Neuronal stem cell (in vitro differentiated cells): ENCODE measurements around the gene XYLT1.

Experiments used
- DNase-seq: peaks from one replicate; pipeline ENCODE4 v3.0.0-alpha.2; 2013; ENCODE audit warnings: low spot score
- H2AFZ ChIP-seq: one replicate; pipeline ENCODE4 v1.6.1; 2013; ENCODE audit warnings: mild to moderate bottlenecking, low read length, inconsistent platforms
- H2AK5ac ChIP-seq: 2 replicates; pipeline ENCODE4 v1.6.1; 2013; ENCODE audit warnings: low read depth, mild to moderate bottlenecking, inconsistent platforms, low read length, moderate library complexity, mixed read lengths
- H2BK120ac ChIP-seq: 2 replicates; pipeline ENCODE4 v1.6.1; 2013; ENCODE audit warnings: low read depth, mild to moderate bottlenecking, inconsistent platforms, low read length, moderate library complexity, mixed read lengths
- H2BK12ac ChIP-seq: one replicate; pipeline ENCODE4 v1.6.1; 2013; ENCODE audit warnings: low read length, inconsistent platforms
- H2BK15ac ChIP-seq: 2 replicates; pipeline ENCODE4 v1.6.1; 2013; ENCODE audit warnings: mild to moderate bottlenecking, low read length, inconsistent platforms, mixed read lengths
- H2BK5ac ChIP-seq: one replicate; pipeline ENCODE4 v1.6.1; 2013; ENCODE audit warnings: inconsistent platforms, mild to moderate bottlenecking, low read length, moderate library complexity
- H3K14ac ChIP-seq: one replicate; pipeline ENCODE4 v1.6.1; 2013; ENCODE audit warnings: low read length, inconsistent platforms
- H3K18ac ChIP-seq: 2 replicates; pipeline ENCODE4 v1.6.1; 2013; ENCODE audit warnings: low read length, inconsistent platforms
- H3K23ac ChIP-seq: 2 replicates; pipeline ENCODE4 v1.6.1; 2013; ENCODE audit warnings: low read depth, mild to moderate bottlenecking, mixed read lengths, low read length, inconsistent platforms; ENCODE audit not compliant: poor library complexity
- H3K27ac ChIP-seq: replicated peaks from 3 replicates; pipeline ENCODE4 v1.5.1; 2013; ENCODE audit warnings: low read length, inconsistent platforms
- H3K27me3 ChIP-seq, 3 experiments: 2 replicates each; pipeline ENCODE4 v1.6.1; 2013; ENCODE audit warnings: low read length in 3 of 3, mild to moderate bottlenecking in 2 of 3, inconsistent platforms in 1 of 3, low read depth in 1 of 3, mixed read lengths in 1 of 3, moderate library complexity in 1 of 3; ENCODE audit not compliant: control insufficient read depth in 3 of 3, insufficient read depth in 3 of 3
- H3K36me3 ChIP-seq, 2 donors: replicated peaks in 1 of 2; 2 replicates each; pipeline ENCODE4 v1.6.1; 2013; ENCODE audit warnings: low read length in 2 of 2; ENCODE audit not compliant: control insufficient read depth in 2 of 2, insufficient read depth in 2 of 2
- H3K4ac ChIP-seq: 2 replicates; pipeline ENCODE4 v1.6.1; 2013; ENCODE audit warnings: inconsistent platforms, mild to moderate bottlenecking, low read length, moderate library complexity
- H3K4me1 ChIP-seq, 2 donors: 1 replicate in 1 of 2; 2 replicates in 1 of 2; pipeline ENCODE4 v1.6.1; 2013; ENCODE audit warnings: low read length in 2 of 2, low read depth in 1 of 2; ENCODE audit not compliant: control insufficient read depth in 2 of 2, insufficient read depth in 1 of 2
- H3K4me2 ChIP-seq: one replicate; pipeline ENCODE4 v1.6.1; 2013; ENCODE audit warnings: mild to moderate bottlenecking, low read length, inconsistent platforms; ENCODE audit not compliant: insufficient read depth, poor library complexity, severe bottlenecking
- H3K4me3 ChIP-seq, 2 donors: 2 replicates each; pipeline ENCODE4 v1.5.1; 2013; ENCODE audit warnings: low read length in 2 of 2, mild to moderate bottlenecking in 2 of 2, inconsistent platforms in 1 of 2, moderate library complexity in 1 of 2
- H3K79me1 ChIP-seq: one replicate; pipeline ENCODE4 v1.6.1; 2013; ENCODE audit warnings: low read depth, mild to moderate bottlenecking, inconsistent platforms, low read length, moderate library complexity
- H3K9ac ChIP-seq: one replicate; pipeline ENCODE4 v1.6.1; 2013; ENCODE audit warnings: mild to moderate bottlenecking, low read depth, low read length, inconsistent platforms; ENCODE audit not compliant: poor library complexity
- H3K9me3 ChIP-seq, 2 donors: replicated peaks in 1 of 2; 2 replicates each; pipeline versions ENCODE3 to v1.6.1; 2013; ENCODE audit warnings: low read length in 2 of 2, mild to moderate bottlenecking in 2 of 2, inconsistent platforms in 1 of 2, low read depth in 1 of 2, mixed read lengths in 1 of 2, moderate library complexity in 1 of 2; ENCODE audit not compliant: control insufficient read depth in 2 of 2, insufficient read depth in 1 of 2
- H4K8ac ChIP-seq: one replicate; pipeline ENCODE4 v1.6.1; 2013; ENCODE audit warnings: low read depth, mild to moderate bottlenecking, inconsistent platforms, low read length, moderate library complexity
- H4K91ac ChIP-seq: one replicate; pipeline ENCODE4 v1.6.1; 2013; ENCODE audit warnings: low read length, low read depth, mild to moderate bottlenecking, inconsistent platforms; ENCODE audit not compliant: poor library complexity
- WGBS, 2 donors: extraction: QIAGEN DNeasy Blood & Tissue Kit; methylation state at CpG; one replicate each; pipeline ENCODE4 v1.1.7; 2013; ENCODE audit warnings: missing lambda C conversion rate in 2 of 2, mixed read lengths in 1 of 2; ENCODE audit not compliant: insufficient read length in 2 of 2, insufficient replicate concordance in 1 of 2; ENCODE audit errors: extremely low coverage in 2 of 2; 5-methylcytosine and 5-hydroxymethylcytosine counted together

Gene XYLT1

GRCh38 chr16:17362946-17363345, 107.8 kb downstream of the XYLT1 start:
- H2BK5ac ChIP-seq, result no peak overlapping the region
- no peak overlapping the region for H4K8ac ChIP-seq
- H2BK15ac ChIP-seq, result no peak overlapping the region
- peaks cover 24 to 29% of the 10 kb centered on the region in 2 donors for H3K4me1 ChIP-seq
- no peak overlapping the region for H2BK120ac ChIP-seq
- no CpG with 5 or more reads among the region's 4 CpGs for WGBS, 2 donors
- H2BK12ac ChIP-seq, result no peak overlapping the region
- no peaks in the 10 kb centered on the region for H3K27me3 ChIP-seq
- H2AK5ac ChIP-seq, result no peak overlapping the region
- no peak overlapping the region for H3K4me3 ChIP-seq
- H3K4me2 ChIP-seq, result no peak overlapping the region
- no peak overlapping the region for H3K27ac ChIP-seq
- no peak overlapping the region for H3K23ac ChIP-seq
- no peak overlapping the region for H3K18ac ChIP-seq
- H3K36me3 ChIP-seq, result no peaks in the 10 kb centered on the region
- no peaks in the 10 kb centered on the region for H3K9me3 ChIP-seq
- no peak overlapping the region for H3K4ac ChIP-seq
- no peak for DNase-seq
- H3K9ac ChIP-seq, result no peak overlapping the region
- H2AFZ ChIP-seq, result no peak overlapping the region
- no peaks in the 10 kb centered on the region for H3K79me1 ChIP-seq
- H4K91ac ChIP-seq, result no peak overlapping the region
- H3K14ac ChIP-seq, result no peak overlapping the region

- H3K18ac ChIP-seq, result no peak overlapping the region
- no peak overlapping the region for H4K8ac ChIP-seq
- WGBS, 2 donors, result no CpG with 5 or more reads among the region's 5 CpGs
- no peak for DNase-seq
- H3K27me3 ChIP-seq, result no peaks in the 10 kb centered on the region
- H2AFZ ChIP-seq, result no peak overlapping the region
- H3K36me3 ChIP-seq, result no peaks in the 10 kb centered on the region
- H3K4me3 ChIP-seq, result no peak overlapping the region
- no peak overlapping the region for H3K27ac ChIP-seq
- H2BK120ac ChIP-seq, result no peak overlapping the region
- H3K23ac ChIP-seq, result no peak overlapping the region
- no peak overlapping the region for H2BK15ac ChIP-seq
- peaks cover 2% of the 10 kb centered on the region for H3K79me1 ChIP-seq
- H3K14ac ChIP-seq, result no peak overlapping the region
- H3K9ac ChIP-seq, result no peak overlapping the region
- peaks cover 25 to 26% of the 10 kb centered on the region in 2 donors for H3K4me1 ChIP-seq
- H2AK5ac ChIP-seq, result no peak overlapping the region
- no peak overlapping the region for H3K4me2 ChIP-seq
- H3K9me3 ChIP-seq, result no peaks in the 10 kb centered on the region
- no peak overlapping the region for H2BK12ac ChIP-seq
- no peak overlapping the region for H2BK5ac ChIP-seq
- H4K91ac ChIP-seq, result no peak overlapping the region
- H3K4ac ChIP-seq, result no peak overlapping the region
Observed at GRCh38 chr16:17362183-17362582, 108.6 kb downstream of the XYLT1 start.

GRCh38 chr16:17360693-17361122, 110.1 kb downstream of the XYLT1 start:
- Histone ChIP-seq H3K18ac (no peak overlapping the region), H3K4me3 (no peak overlapping the region), H3K9ac (no peak overlapping the region), H3K23ac (no peak overlapping the region), H3K4me1 (peaks cover 25 to 26% of the 10 kb centered on the region in 2 donors), H3K9me3 (no peaks in the 10 kb centered on the region), H3K36me3 (no peaks in the 10 kb centered on the region), H3K14ac (no peak overlapping the region), H2BK15ac (no peak overlapping the region), H2BK120ac (no peak overlapping the region), H3K79me1 (peaks cover 2% of the 10 kb centered on the region), H4K91ac (no peak overlapping the region), H3K27ac (no peak overlapping the region), H2BK5ac (no peak overlapping the region), H4K8ac (no peak overlapping the region), H2BK12ac (no peak overlapping the region), H2AK5ac (no peak overlapping the region), H3K4ac (no peak overlapping the region), H2AFZ (no peak overlapping the region), H3K4me2 (no peak overlapping the region), H3K27me3 (no peaks in the 10 kb centered on the region)
- no CpG with 5 or more reads among the region's 7 CpGs for WGBS, 2 donors
- no peak for DNase-seq

- Histone ChIP-seq H2BK5ac (no peak overlapping the region), H3K79me1 (peaks cover 2% of the 10 kb centered on the region), H3K4me1 (peaks cover 25 to 26% of the 10 kb centered on the region in 2 donors), H4K8ac (no peak overlapping the region), H3K9ac (no peak overlapping the region), H2BK12ac (no peak overlapping the region), H3K27ac (no peak overlapping the region), H3K18ac (no peak overlapping the region), H2BK120ac (no peak overlapping the region), H3K4me2 (no peak overlapping the region), H3K27me3 (no peaks in the 10 kb centered on the region), H3K14ac (no peak overlapping the region), H3K4me3 (no peak overlapping the region), H3K23ac (no peak overlapping the region), H4K91ac (no peak overlapping the region), H3K4ac (no peak overlapping the region), H2AFZ (no peak overlapping the region), H3K9me3 (no peaks in the 10 kb centered on the region), H2BK15ac (no peak overlapping the region), H3K36me3 (no peaks in the 10 kb centered on the region), H2AK5ac (no peak overlapping the region)
- DNase-seq, result no peak
- no CpG with 5 or more reads among the region's 5 CpGs for WGBS, 2 donors
Observed at GRCh38 chr16:17359788-17360390, 110.9 kb downstream of the XYLT1 start.
